ENCODE data around the gene GRIK4.

DNA sequence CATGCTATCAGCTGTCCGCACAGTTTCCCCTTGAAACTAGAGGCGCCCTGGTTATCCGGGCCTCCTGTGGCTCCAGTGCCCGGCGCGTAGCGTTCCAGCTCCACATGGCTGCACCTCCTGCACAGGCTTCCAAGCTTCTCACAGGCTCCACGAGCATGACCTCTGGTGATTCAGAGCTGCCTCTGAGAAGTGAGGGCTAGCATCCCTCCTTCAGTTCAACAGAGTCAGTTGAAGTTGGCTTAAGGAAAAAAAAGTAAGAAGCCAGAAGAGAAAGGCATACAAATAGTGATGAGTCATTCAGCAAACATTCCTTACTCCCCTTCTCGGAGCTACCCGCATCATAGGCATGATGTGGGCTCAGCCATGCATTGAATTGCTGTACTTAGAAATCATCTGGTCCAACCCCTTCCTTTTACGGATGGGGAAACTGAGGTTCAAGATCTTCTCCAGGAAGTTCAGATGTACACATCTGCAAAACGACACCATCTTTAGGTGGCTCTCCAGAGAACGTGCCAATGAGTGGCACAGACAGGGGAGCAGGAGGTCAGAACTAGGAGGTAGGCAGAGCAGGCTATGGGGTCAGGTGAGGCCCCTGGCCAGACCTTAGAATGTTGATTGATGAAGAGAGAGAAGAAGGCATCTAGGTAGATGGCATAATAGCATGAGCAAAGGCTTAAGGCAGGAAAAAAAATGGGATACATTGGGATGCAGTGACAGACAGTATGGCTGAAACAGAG is 296.0 kb downstream of the GRIK4 start:
- TF ChIP-seq, protein P1, sequence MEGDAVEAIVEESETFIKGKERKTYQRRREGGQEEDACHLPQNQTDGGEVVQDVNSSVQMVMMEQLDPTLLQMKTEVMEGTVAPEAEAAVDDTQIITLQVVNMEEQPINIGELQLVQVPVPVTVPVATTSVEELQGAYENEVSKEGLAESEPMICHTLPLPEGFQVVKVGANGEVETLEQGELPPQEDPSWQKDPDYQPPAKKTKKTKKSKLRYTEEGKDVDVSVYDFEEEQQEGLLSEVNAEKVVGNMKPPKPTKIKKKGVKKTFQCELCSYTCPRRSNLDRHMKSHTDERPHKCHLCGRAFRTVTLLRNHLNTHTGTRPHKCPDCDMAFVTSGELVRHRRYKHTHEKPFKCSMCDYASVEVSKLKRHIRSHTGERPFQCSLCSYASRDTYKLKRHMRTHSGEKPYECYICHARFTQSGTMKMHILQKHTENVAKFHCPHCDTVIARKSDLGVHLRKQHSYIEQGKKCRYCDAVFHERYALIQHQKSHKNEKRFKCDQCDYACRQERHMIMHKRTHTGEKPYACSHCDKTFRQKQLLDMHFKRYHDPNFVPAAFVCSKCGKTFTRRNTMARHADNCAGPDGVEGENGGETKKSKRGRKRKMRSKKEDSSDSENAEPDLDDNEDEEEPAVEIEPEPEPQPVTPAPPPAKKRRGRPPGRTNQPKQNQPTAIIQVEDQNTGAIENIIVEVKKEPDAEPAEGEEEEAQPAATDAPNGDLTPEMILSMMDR (IDR thresholded peaks at IDR 0.05; ENCODE audit: insufficient read depth, low read depth, low read length), result no peak
- TF ChIP-seq EZH2 (IDR thresholded peaks at IDR 0.05; ENCODE audit: insufficient read depth, low read length), result no peak
